ENCODE measurements around the gene SHANK3.
A peak's percentile ranks its signal among the peaks of the same experiment; 100 is the strongest.
"Not testable (repeated sequence)": the region's sequence is repeated elsewhere in the genome, so short reads cannot be mapped to it uniquely, and the experiment has no call there.

The SHANK3 gene

DNA sequence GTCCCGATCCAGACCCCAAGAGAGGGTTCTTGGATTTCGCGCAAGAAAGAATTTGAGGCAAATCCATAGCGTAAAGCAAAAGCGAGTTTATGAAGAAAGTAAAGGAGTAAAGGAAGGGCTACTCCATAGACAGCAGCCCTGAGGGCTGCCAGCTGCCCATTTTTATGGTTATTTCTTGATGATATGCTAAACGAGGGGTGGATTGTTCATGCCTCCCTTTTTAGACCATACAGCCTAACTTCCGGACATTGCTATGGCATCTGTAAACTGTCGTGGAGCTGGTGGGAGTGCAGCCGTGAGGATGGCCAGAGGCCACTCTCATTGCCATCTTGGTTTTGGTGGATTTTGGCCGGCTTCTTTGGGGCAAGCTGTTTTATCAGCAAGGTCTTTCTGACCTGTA, 19.4 kb upstream of the SHANK3 start:
- no peak for DNase-seq

DNA sequence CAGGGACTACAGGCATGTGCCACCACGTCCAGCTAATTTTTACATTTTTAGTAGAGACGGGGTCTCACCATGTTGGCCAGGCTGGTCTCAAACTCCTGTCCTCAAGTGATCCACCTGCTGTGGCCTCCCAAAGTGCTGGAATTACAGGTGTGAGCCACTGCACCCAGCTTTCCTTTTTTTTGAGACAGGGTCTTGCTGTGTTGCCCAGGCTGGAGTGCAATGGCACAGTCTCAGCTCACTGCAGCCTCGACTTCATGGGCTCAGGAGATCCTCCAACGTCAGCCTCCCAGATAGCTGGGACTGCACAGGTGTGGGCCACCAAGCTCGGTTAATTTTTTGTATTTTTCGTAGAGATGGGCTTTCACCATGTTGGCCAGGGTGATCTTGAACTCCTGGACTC, 18.0 kb upstream of the SHANK3 start:
- not testable (repeated sequence) for DNase-seq

DNA sequence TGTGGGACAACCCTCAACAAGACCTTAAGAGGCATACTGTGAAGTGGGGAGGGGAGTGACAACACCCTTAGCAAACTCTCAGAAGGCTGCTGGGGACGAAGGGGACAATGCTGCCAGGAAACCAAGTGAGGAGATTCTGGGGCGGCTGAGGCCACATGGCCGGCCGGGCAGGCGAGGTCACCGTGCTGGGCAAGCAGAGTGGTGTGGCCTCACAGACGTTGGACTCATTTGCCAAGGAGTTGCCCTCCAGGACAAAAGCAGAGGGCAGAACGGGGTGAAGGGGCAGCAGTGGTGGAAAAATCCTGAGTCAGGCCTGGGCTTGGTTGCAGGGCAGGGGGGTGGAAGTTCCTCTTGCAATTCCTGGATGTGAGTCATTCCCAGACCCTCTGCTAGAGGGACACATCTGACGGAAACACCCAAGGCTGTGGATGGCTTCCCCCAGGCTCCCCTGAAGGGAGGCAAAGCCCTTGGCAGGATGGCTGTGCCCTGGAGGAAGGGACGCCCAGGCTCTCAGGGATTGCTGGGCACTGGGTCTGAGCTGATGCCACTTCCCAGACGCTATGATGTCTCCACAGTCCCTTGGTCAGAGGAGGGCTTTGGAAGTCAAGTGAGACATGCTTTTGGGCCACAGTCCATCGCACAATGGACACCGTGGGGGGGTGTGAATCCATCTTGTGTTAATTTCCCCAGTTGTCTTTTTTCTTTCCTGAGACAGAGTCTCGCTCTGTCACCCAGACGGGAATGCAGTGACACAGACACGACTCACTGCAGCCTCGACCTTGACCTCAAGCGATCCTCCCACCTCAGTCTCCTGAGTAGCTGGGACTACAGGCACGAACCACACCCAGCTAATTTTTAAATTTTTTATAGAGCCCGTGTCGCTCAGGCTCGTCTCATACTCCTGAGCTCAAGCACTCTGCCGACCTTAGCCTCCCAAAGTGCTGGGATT, 16.2 kb upstream of the SHANK3 start:
- DNase-seq, result no peak

DNA sequence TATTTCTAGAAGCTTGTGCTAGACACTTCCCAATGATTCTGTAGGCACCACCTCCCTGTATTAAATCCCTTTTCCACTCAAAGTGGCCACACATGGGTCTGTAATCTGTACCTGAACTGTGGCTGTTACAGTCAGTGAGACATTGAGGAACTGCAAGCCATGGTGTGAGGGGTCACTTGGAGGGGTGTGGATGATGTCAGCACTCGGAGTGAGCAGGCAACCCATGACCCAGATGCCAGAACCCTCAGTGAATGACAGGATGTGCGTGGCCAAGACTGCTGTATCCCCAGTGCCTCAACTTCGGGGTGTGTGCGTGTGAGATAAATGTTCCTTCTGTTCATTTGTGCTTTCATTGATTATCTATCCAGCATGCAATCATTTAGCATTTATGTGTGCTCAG, 14.7 kb upstream of the SHANK3 start:
- DNase-seq, result no peak

DNA sequence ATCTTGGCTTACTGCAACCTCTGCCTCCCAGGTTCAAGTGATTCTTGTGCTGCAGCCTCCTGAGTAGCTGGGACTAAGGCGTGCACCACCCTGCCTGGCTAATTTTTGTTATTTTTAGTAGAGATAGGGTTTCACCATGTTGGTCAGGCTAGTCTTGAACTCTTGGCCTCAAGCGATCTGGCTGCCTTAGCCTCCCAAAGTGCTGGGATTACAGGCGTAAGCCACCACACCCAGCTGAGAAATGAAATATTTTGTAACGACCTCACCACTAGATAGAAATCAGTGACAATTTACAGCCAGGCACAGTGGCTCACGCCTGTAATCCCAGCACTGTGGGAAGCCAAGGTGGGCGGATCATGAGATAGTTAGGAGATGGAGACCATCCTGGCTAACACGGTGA, 12.9 kb upstream of the SHANK3 start:
- DNase-seq, result not testable (repeated sequence)

DNA sequence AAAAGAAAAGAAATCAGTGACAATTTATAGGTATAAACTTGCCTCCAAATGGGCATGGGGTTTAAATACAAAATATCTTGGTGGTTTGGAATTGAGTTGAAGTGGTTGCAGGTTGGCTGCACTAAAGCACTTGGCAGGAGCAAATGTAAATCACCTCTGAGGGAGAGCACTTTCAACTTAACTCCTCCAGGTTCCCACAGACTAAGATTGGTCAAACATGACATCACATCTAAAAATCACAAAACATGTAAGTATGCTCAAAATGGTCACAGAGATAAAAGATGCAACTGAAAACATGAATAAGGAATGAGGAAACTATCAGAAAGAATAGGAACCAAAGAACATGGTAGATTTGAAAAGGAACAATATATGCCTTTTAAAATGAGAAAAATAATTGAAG, 12.3 kb upstream of the SHANK3 start:
- DNase-seq, result no peak

DNA sequence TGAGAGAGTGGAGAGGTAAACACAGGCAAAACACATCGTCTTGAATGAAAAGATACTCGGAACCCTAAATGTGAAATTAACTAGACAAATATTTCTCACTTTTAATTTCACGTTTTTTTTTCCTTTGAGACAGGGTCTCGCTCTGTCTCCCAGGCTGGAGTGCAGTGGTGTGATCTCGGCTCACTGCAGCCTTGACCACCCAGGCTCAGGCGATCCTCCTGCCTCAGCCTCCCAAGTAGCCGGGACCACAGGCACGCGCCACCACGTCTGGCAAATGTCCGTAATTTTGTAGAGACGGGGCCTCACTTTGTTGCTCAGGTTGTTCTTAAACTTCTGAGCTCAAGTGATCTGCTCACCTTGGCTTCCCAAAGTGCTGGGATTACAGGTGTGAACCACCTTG, 7.4 kb upstream of the SHANK3 start:
- DNase-seq, result no peak

DNA sequence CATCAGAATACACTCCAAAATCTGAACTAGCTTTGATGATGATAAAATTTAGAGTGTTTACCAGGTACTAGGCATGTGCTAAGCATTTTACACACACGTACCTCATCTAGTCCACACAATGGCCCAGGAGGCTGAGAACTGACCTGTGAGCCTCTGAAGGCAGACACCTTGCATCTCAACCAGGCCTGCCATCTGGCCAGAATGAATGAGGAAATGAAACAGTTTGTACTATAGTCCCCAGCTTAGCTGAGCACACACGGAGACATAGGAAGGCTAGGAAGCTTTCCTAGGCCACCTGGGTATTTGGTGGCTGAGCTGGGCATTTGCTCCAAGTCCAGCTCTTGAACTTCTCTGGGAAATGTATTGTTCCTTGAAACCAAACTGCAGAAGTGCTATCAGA, 6.9 kb upstream of the SHANK3 start:
- DNase-seq, result no peak

DNA sequence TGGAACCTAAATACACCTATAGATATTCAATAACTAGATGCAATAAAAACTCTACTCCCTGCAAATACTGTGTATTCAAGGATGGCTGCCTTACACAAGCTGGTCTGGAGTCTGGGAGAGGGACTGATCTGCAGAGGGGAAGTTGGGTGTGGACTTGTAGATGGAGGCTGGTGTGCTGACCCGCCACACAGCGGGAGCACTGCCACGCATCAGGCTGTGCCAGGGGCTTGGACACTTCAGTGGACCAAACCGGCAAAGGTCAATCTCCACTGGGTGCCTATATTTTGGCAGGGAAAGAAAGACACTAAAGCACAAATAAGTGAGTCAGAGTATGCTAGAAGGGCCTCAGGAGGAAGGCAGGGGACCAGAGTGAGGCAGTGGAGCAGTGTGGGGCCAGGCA, 2.1 kb upstream of the SHANK3 start:
- no peak for DNase-seq

DNA sequence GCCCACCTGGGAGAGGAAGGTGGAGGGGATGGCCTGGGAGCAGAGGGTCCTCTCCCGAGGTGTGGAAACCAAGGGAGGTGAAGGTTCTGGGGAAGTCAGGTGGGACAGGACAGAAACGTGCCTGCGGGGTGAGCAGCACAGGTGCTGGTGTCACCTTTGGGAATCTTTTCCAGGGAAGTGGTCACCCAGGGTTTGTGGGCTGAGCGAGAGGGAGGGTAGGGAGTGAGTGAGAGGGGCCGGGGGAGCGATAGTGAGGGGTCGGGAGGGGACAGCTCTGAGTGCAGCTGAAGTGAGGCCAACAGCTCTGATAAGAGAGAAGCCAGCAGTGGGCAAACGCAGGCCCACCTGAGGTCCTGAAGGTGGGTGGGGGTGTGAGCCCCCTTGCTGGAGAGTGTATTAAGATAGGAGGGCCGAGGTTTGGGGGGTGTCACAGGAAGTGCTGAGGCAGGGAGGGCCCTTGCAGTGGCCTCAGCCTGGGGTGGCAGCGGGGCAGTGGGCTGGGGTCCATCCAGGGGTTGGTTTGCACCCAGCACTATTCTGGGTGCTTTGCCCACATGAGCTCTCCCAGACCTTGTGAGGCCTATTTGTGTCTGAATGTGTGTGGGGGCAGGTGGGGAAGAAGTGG, 1.6 kb upstream of the SHANK3 start:
- no peak for DNase-seq

DNA sequence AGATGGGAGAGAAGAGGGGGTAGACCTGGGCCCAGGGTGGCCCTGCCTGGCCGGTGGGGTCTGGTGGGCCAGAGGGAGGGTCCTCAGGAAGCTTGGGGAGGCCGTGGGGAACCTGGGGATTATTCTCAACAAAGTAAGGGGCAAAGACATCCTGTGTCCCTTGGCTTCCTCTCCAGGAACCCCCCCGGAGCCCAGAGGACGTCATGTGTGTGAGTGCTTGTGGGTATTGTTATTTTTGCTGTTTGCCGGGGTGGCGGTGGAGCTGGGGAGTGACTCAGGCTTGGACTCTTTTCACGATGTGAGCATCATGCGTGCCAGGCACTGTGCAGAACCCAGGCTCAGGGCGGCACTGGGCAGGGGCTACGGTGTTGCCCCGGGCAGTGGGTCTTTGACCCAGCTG, 982 bp upstream of the SHANK3 start:
- peak in 1 of 56 donors; percentile 28 for DNase-seq

DNA sequence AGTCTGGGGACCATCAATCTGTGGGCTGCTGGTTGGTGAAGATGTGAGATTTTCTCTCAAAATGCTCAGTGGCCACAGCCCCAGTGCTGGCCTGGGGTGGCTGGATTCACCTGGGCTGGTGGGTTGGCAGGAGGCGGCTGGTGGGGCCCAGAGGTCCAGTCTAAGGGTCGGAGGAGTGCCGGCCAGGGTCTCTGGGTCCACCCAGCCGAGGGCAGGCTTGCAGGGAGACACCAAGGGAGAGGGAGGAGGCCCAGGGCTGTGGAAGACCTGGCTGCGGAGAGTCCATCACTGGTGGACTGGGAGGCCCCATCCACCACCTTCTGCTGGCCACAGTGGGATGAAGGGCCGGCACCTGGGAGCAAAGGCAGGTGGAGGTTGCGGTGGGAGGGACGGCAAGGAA, 582 bp upstream of the SHANK3 start:
- DNase-seq, result no peak

DNA sequence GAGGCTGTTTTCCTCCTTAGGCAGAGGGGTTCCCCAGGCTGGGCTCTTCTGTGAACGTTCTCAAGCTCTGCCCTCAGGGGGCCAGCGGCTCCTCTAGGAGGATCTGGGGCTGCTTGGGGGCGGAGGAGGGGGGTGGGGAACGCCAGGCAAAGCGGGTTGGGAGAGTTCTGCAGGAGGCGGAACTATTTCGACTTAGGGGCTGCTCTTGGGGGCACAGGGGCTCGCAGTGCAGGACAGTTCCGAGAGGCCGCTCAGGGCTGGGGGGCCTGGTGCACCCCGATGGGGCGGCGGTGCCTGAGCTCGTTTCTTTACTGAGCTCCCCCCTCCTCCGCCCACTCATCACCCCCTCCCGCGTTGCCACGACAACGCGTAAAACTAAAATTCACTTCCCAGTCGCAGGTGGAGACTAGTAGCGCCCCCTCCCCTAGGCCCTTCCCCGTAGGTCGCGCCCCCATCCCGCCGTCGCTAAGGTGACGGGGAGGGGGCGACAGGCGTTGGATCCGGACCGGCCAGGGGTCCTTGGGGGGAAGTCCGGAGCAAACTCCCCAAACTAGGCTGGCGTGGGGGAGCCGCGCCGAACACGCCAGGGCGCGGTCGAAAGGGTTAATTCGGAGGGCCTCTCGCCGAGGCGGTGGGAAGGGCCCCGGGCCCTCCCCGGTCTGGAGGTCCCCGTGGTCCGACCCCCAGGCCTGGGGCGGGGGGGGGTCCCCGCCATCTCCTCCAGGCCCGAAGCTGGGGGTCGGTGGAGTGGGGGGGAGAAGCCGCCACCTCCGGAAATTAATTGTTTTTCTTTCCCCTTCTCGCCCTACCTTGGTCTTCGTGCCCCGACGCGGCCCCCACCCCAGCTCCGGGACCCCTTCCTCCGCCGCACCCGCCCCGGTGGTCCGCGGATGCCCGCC, 857 bp downstream of the SHANK3 start:
- peak in 1 of 56 donors; percentile 9 for DNase-seq

DNA sequence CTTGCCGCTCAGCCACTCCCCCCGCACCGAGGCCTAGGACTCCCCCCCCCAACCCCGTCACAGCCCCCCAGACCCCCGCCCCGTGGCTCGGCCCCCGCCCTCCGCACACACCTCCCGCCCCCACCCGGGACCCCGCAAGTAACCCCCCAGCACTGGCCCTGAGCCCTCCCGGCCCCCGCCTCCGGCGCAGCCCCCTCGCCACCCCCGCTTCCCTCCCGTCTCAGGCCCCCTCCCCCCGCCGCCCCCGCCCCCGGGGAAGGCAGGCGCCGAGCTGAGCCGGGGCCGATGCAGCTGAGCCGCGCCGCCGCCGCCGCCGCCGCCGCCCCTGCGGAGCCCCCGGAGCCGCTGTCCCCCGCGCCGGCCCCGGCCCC, 1.5 kb downstream of the SHANK3 start:
- DNase-seq, result no peak

DNA sequence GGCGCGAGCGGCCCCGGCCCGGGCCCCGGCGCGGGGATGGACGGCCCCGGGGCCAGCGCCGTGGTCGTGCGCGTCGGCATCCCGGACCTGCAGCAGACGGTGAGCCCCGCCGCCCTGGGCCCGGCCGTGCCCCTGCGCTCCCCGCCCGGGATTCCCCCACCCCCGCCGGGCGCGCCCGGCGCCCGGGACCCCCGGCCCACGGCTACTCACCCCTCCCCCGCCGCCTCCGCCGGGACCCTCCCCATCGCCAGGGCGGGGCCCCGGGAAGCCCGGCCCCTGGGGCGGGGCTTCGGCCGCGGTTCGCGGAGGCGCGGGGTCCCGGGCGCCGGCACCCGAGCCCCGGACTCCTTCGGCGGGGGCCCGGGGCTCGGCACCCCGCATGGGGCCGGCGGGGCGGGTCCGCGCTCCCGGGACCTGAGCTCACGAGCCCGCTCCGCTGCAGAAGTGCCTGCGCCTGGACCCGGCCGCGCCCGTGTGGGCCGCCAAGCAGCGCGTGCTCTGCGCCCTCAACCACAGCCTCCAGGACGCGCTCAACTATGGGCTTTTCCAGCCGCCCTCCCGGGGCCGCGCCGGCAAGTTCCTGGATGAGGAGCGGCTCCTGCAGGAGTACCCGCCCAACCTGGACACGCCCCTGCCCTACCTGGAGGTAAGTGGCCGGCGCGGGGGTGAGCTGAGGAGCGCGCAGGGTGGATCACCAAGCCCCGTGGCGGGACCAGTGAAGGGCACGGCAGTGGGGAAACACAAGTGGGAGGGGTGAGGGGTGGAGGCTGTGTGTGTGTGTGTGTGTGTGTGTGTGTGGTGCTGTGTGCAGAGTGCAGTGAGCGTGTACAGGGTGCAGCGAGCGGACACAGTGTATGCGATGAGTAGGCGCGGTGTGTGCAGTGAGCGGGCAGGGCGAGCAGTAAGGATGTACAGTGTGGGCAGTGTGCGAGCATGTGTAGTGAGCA, 2.3 kb downstream of the SHANK3 start:
- no peak for DNase-seq

DNA sequence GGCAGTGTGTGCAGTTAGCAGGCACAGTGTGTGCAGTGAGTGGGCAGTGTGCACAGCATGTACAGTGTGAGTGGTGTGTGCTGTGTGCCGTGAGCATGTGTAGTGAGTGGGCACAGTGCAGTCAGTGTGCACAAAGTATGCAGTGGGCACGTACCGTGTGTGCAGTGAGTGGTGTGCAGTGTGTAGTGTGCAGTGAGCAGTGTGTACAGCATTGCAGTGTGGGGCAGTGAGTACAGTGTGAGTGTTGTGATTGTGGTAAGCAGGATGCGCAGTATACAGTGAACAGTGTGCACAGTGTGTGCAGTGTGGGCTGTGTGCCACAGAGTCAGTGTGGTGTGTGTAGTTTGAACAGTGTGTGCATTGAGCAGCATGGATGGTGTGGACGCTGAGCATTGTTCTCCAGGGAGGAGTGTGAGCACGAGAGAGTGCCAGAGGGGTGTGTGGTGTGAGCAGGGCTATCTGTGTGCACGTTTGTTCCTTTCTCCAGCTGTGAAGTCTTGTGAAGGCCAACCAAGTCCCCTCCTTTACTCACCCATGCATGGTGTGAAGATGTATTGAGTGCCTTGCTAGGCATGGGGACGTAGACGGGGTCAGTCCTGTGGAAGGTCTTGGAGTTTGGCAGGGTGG, 3.0 kb downstream of the SHANK3 start:
- no peak for DNase-seq

DNA sequence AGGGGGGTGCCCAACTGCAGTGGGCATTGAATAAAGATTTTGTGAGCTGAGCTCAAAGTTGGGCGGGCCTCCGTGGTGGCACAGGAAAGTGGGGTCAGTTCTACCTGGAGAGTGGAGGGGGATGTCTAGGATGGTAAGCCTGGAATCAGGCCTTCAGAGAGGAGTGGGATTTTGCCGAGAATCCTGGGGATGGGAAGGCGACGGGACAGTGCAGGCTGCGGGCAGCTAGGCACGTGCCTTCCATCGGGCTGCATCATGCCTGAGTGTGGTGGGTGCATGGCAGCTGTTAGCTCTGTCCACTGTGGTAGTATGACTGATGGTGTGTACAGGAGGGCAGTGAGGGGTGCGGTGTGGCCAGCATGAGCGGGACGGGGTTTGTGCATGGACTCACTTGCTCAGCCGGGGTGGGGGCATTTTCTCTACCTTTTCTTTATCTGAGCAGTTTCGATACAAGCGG, 3.6 kb downstream of the SHANK3 start:
- no peak for DNase-seq

DNA sequence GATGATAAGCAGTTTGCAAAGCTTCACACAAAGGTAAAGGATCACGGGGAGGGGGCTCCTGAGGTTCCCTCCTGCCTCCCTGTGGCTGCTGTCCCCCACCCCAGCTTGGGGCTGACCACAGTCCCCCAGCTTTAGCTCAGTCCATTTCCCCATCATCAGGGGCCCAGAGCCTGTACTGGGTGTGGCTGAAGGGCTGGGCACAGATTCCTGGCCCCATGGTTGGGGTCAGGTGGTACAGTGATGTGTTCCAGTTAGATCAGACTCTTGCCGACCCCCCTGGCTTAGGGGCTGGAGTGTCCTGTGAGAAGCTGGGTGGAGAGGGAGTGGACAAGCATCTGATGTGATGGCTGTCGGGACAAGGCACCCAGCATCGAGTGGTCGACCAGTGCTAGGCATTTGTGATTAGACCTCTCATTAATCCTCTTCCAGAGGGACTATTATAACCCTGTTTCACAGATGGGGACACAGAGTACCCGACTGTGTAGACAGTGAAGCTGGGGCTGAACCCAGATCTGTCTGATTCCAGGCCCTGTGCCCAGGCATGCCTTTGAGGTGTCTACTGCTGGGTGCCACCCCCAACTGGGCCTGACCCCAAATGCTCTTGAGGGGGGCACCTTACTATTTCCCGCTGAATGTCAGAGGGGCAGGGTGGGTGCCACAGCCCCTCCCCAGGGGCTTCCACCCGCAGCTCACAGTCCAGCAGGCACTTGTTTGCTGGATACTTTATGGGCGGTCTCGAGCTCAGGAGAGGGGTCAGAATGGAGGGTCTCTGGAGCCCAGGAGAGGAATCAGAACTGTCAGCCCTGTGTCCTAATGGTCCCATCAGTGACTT, 4.3 kb downstream of the SHANK3 start:
- no peak for DNase-seq

DNA sequence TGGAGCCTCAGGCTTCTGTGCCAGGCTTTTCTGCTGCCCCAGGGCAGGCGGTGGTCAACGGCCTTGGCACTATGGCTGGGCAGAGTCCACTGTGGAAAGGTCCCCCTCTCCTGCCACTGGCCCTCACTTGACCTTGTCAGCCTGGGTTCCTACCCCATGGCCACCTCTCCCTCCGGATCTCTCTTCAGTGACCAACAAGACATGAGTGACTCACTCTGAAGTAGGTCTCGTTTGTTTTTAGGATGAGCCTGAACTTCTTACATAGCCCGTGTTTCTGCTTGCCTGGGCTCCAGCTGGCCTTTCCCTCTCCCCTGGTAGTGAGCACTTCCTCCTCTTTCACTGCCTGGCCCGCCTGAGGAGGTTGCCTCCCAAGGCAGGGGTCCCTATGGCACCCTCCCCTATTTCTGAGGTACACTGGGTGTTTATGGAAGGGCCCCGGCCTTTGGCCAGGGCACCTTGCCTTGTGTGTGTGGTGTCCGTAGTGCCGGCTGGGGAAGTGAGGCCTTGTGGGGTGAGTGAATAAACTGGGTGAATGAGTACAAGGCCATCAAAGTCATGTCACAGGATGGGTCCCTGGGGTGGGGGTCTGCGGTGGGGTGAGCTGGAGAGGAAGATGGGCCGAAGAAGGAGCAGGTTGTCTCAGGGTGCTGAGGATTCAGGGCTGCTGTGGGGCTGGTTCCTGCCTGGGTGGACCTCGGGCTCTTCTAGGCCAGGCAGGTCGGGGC, 5.0 kb downstream of the SHANK3 start:
- DNase-seq, result no peak

Data from amygdala (tissue), 56 donors.